ENCODE results near the gene BPIFA1. TPM values are rescaled to one million over a fixed set of nuclear protein-coding genes. Genes with fewer than 3 reads are reported as not detected.

The BPIFA1 gene
- total and polyA plus RNA-seq, 11 donors, result not detected

DNA sequence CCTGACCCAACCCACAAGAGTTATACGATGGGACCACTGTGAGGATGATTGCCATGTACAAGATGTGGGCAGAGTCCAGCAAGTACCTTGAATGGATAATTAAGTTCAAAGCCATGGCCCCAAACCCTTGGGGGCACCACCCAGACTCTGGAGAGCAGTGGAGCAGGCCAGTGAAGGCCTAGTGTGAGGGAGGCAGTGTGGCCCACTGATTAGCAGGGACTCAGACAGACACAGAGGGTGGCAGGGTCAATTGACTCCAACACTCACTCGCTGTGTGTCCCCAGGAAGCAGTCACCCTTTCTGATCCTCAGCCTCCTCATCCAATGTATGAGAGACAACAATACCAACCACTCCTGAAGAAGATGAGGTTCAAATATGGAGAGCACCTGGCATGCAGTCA is 1.7 kb upstream of the BPIFA1 start:
- no peak for TF ChIP-seq POLR2A (IDR thresholded peaks at IDR 0.05)
- TF ChIP-seq, protein P1, sequence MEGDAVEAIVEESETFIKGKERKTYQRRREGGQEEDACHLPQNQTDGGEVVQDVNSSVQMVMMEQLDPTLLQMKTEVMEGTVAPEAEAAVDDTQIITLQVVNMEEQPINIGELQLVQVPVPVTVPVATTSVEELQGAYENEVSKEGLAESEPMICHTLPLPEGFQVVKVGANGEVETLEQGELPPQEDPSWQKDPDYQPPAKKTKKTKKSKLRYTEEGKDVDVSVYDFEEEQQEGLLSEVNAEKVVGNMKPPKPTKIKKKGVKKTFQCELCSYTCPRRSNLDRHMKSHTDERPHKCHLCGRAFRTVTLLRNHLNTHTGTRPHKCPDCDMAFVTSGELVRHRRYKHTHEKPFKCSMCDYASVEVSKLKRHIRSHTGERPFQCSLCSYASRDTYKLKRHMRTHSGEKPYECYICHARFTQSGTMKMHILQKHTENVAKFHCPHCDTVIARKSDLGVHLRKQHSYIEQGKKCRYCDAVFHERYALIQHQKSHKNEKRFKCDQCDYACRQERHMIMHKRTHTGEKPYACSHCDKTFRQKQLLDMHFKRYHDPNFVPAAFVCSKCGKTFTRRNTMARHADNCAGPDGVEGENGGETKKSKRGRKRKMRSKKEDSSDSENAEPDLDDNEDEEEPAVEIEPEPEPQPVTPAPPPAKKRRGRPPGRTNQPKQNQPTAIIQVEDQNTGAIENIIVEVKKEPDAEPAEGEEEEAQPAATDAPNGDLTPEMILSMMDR (IDR thresholded peaks at IDR 0.05), result no peak
- H3K4me3 ChIP-seq, result no peak overlapping the region
- H3K36me3 ChIP-seq, result no peaks in the 10 kb centered on the region
- no peak for DNase-seq
- WGBS, 4 donors, result 87 to 97% (median 92%) methylated on average over 2 of the region's 2 CpGs
- intact Hi-C loops (cut with DNase I), result no loop called here
- ATAC-seq, result no peak
- H3K4me1 ChIP-seq, result no peaks in the 10 kb centered on the region
- H3K9me3 ChIP-seq, result no peaks in the 10 kb centered on the region
- peaks cover 0 to 57% (median 4%) of the 10 kb centered on the region in 9 donors for H3K27me3 ChIP-seq
- no peak overlapping the region for H3K27ac ChIP-seq

GRCh38 chr20:33236351-33236750 is 555 bp downstream of the BPIFA1 start:
- Histone ChIP-seq H3K36me3 (no peaks in the 10 kb centered on the region), H3K27me3 (peaks cover 0 to 51% (median 4%) of the 10 kb centered on the region in 9 donors), H3K4me1 (no peaks in the 10 kb centered on the region), H3K9me3 (no peaks in the 10 kb centered on the region), H3K27ac (no peak overlapping the region), H3K4me3 (no peak overlapping the region)
- 65 to 85% (median 72%) methylated on average over 1 of the region's 1 CpG for WGBS, 4 donors
- intact Hi-C loops (cut with DNase I), result no loop called here
- DNase-seq (no peak), ATAC-seq (no peak)
- TF ChIP-seq, protein P1 (IDR thresholded peaks at IDR 0.05), result no peak
- TF ChIP-seq POLR2A (IDR thresholded peaks at IDR 0.05), result no peak

GRCh38 chr20:33237989-33238388 is 2.2 kb downstream of the BPIFA1 start:
- Histone ChIP-seq H3K9me3 (no peaks in the 10 kb centered on the region), H3K27me3 (peaks cover 0 to 44% (median 4%) of the 10 kb centered on the region in 9 donors), H3K36me3 (no peaks in the 10 kb centered on the region), H3K4me1 (no peaks in the 10 kb centered on the region), H3K27ac (no peak overlapping the region), H3K4me3 (no peak overlapping the region)
- ATAC-seq, result no peak
- intact Hi-C loops (cut with DNase I), result no loop called here
- DNase-seq, result no peak
- no peak for TF ChIP-seq POLR2A (IDR thresholded peaks at IDR 0.05)
- TF ChIP-seq, protein P1 (IDR thresholded peaks at IDR 0.05), result no peak
- 53 to 73% (median 64%) methylated on average over 3 to 6 of the region's 6 CpGs for WGBS, 4 donors

GRCh38 chr20:33239418-33239817 is 3.6 kb downstream of the BPIFA1 start:
- WGBS, 4 donors, result 14 to 34% (median 30%) methylated on average over 1 of the region's 1 CpG
- H3K4me3 ChIP-seq, result no peak overlapping the region
- H3K27ac ChIP-seq, result no peak overlapping the region
- intact Hi-C loops (cut with DNase I), result no loop called here
- no peaks in the 10 kb centered on the region for H3K36me3 ChIP-seq
- TF ChIP-seq POLR2A (IDR thresholded peaks at IDR 0.05), result no peak
- TF ChIP-seq, protein P1 (IDR thresholded peaks at IDR 0.05), result no peak
- DNase-seq, result no peak
- ATAC-seq, result no peak
- no peaks in the 10 kb centered on the region for H3K9me3 ChIP-seq
- peaks cover 0 to 33% (median 4%) of the 10 kb centered on the region in 9 donors for H3K27me3 ChIP-seq
- H3K4me1 ChIP-seq, result no peaks in the 10 kb centered on the region

Data from heart left ventricle (tissue), 16 donors.